Caco-2 (cell line): ENCODE results near the gene ROS1. TPM values are rescaled to one million over a fixed set of nuclear protein-coding genes. Genes with fewer than 3 reads are reported as not detected.

Source experiments
- BruUV-seq: library from RNA; stranded (reverse); fragments of 400-500 nt; replicated peaks from 2 replicates; lab custom pipeline; 2021; lab: Mats Ljungman, UMichigan
- CTCF ChIA-PET: fragments of 300-600 bp; sonication (Branson Sonifier 250); formaldehyde crosslinking; loops from one replicate; lab custom pipeline; 2022; ENCODE audit warnings: antibody characterized with exemption; lab: Charles Lee
- POLR2A ChIA-PET: fragments of 300-600 bp; sonication (Branson Sonifier 250); formaldehyde crosslinking; loops from one replicate; lab custom pipeline; 2022; ENCODE audit warnings: antibody characterized with exemption; lab: Charles Lee
- DNase-seq, 2 experiments: peaks; one replicate each; pipeline versions ENCODE4 v3.0.0 to v3.0.0-alpha.2; 2020 to 2022
- H3K27me3 ChIP-seq: replicated peaks from 2 replicates; pipeline ENCODE4 v1.6.0; 2011; ENCODE audit warnings: low read length; ENCODE audit not compliant: control insufficient read depth, insufficient read depth
- H3K36me3 ChIP-seq: 2 replicates; pipeline ENCODE4 v1.5.1; 2011; ENCODE audit warnings: low read length; ENCODE audit not compliant: control insufficient read depth, insufficient read depth
- H3K4me1 ChIP-seq: fragments of 250-450 bp; sonication (Bioruptor Pico); 2 replicates; pipeline ENCODE4 v1.5.1; 2020; ENCODE audit warnings: mild to moderate bottlenecking
- H3K4me3 ChIP-seq: 2 replicates; pipeline ENCODE4 v1.5.1; 2011; ENCODE audit warnings: low read depth, mild to moderate bottlenecking, control low read depth, low read length
- H3K9me3 ChIP-seq: fragments of 250-450 bp; sonication (Bioruptor Pico); 2 replicates; pipeline ENCODE4 v1.5.1; 2020; ENCODE audit warnings: mild to moderate bottlenecking, moderate library complexity
- H3K27ac Mint-ChIP-seq: one replicate; pipeline ENCODE4 v1.8.0; 2022; ENCODE audit warnings: mixed read lengths; ENCODE audit not compliant: unreplicated experiment
- H3K27me3 Mint-ChIP-seq: one replicate; pipeline ENCODE4 v1.8.0; 2022; ENCODE audit warnings: mixed read lengths; ENCODE audit not compliant: insufficient read depth, unreplicated experiment
- H3K36me3 Mint-ChIP-seq: one replicate; pipeline ENCODE4 v1.8.0; 2022; ENCODE audit warnings: mild to moderate bottlenecking, mixed read lengths; ENCODE audit not compliant: insufficient read depth, unreplicated experiment
- H3K4me1 Mint-ChIP-seq: one replicate; pipeline ENCODE4 v1.8.0; 2022; ENCODE audit warnings: low read depth, mixed read lengths; ENCODE audit not compliant: unreplicated experiment
- H3K4me3 Mint-ChIP-seq: one replicate; pipeline ENCODE4 v1.8.0; 2022; ENCODE audit warnings: mild to moderate bottlenecking, moderate library complexity, mixed read lengths; ENCODE audit not compliant: unreplicated experiment
- H3K9me3 Mint-ChIP-seq: one replicate; pipeline ENCODE4 v1.8.0; 2022; ENCODE audit warnings: mixed read lengths; ENCODE audit not compliant: unreplicated experiment
- CTCF ChIP-seq, 2 experiments: fragments of 200-600 bp in 1 of 2; IDR thresholded peaks; 1 replicate in 1 of 2; 2 replicates in 1 of 2; pipeline versions ENCODE4 v1.5.1 to v1.8.0; 2011 to 2022; ENCODE audit warnings: antibody characterized with exemption in 1 of 2, control low read depth in 1 of 2, inconsistent platforms in 1 of 2, low read depth in 1 of 2, low read length in 1 of 2, mild to moderate bottlenecking in 1 of 2, moderate library complexity in 1 of 2; ENCODE audit not compliant: insufficient read depth in 1 of 2, severe bottlenecking in 1 of 2, unreplicated experiment in 1 of 2
- intact Hi-C: fragments of 100-400 bp; cut with micrococcal nuclease; formaldehyde crosslinking; loops from one replicate; pipeline ENCODE4 v1.10.0; 2022; ENCODE audit not compliant: unreplicated experiment
- total RNA-seq: library from RNA; stranded (reverse); gene quantifications from 2 replicates; pipeline ENCODE4 v1.2.3, GENCODE V29; 2022

The ROS1 gene
- total RNA-seq, 1 experiment from 2014 or later = 0.16 TPM

- intact Hi-C loops = no loop called here
- H3K36me3 Mint-ChIP-seq = no peaks in the 10 kb centered on the region
- H3K27me3 ChIP-seq = no peaks in the 10 kb centered on the region
- no peaks in the 10 kb centered on the region for H3K4me1 Mint-ChIP-seq
- H3K27ac Mint-ChIP-seq = no peak overlapping the region
- no peak overlapping the region for H3K4me3 Mint-ChIP-seq
- H3K9me3 ChIP-seq = no peaks in the 10 kb centered on the region
- ChIA-PET CTCF (interaction anchor here (1.2 to 1.4 kb wide), 2 partner anchors 12 to 152 kb away, joined by 3 to 4 read pairs; no protein-coding TSS in a partner anchor), POLR2A (no interaction called here)
- no peaks in the 10 kb centered on the region for H3K4me1 ChIP-seq
- DNase-seq = no peak
- TF ChIP-seq CTCF (IDR thresholded peaks at IDR 0.05; ENCODE audit: insufficient read depth in 1 of 2, low read depth in 1 of 2, low read length in 1 of 2, severe bottlenecking in 1 of 2, unreplicated experiment in 1 of 2) = no peak
- H3K36me3 ChIP-seq = no peaks in the 10 kb centered on the region
- H3K27me3 Mint-ChIP-seq = peaks cover 2% of the 10 kb centered on the region
- H3K4me3 ChIP-seq = no peak overlapping the region
- no TSS peak for BruUV-seq
- no peaks in the 10 kb centered on the region for H3K9me3 Mint-ChIP-seq
Measured at GRCh38 chr6:117411474-117411873, 14.3 kb downstream of the ROS1 start.

- no peaks in the 10 kb centered on the region for H3K36me3 Mint-ChIP-seq
Measured at GRCh38 chr6:117409863-117410262, 15.9 kb downstream of the ROS1 start.

GRCh38 chr6:117409420-117409819, 16.3 kb downstream of the ROS1 start:
- no peaks in the 10 kb centered on the region for H3K36me3 Mint-ChIP-seq
- CTCF ChIA-PET = no interaction called here
- BruUV-seq = no TSS peak

More at GRCh38 chr6:117409863-117410262, 15.9 kb downstream of the ROS1 start:
- H3K4me3 Mint-ChIP-seq = no peak overlapping the region
- H3K9me3 Mint-ChIP-seq = no peaks in the 10 kb centered on the region
- Histone ChIP-seq H3K27me3 (no peaks in the 10 kb centered on the region), H3K36me3 (no peaks in the 10 kb centered on the region), H3K4me3 (no peak overlapping the region), H3K4me1 (no peaks in the 10 kb centered on the region), H3K9me3 (no peaks in the 10 kb centered on the region)
- ChIA-PET CTCF (no interaction called here), POLR2A (no interaction called here)
- peaks cover 2% of the 10 kb centered on the region for H3K27me3 Mint-ChIP-seq
- H3K4me1 Mint-ChIP-seq = no peaks in the 10 kb centered on the region
- H3K27ac Mint-ChIP-seq = no peak overlapping the region
- no TSS peak for BruUV-seq
- no peak for TF ChIP-seq CTCF (IDR thresholded peaks at IDR 0.05; ENCODE audit: insufficient read depth in 1 of 2, low read depth in 1 of 2, low read length in 1 of 2, severe bottlenecking in 1 of 2, unreplicated experiment in 1 of 2)
- intact Hi-C loops = no loop called here
- DNase-seq = no peak

More at GRCh38 chr6:117409420-117409819, 16.3 kb downstream of the ROS1 start:
- H3K4me3 Mint-ChIP-seq = no peak overlapping the region
- POLR2A ChIA-PET = no interaction called here
- Histone ChIP-seq H3K4me1 (no peaks in the 10 kb centered on the region), H3K9me3 (no peaks in the 10 kb centered on the region), H3K36me3 (no peaks in the 10 kb centered on the region), H3K27me3 (no peaks in the 10 kb centered on the region), H3K4me3 (no peak overlapping the region)
- no peaks in the 10 kb centered on the region for H3K9me3 Mint-ChIP-seq
- DNase-seq = no peak
- intact Hi-C loops = no loop called here
- no peaks in the 10 kb centered on the region for H3K4me1 Mint-ChIP-seq
- H3K27me3 Mint-ChIP-seq = peaks cover 2% of the 10 kb centered on the region
- no peak overlapping the region for H3K27ac Mint-ChIP-seq
- no peak for TF ChIP-seq CTCF (IDR thresholded peaks at IDR 0.05; ENCODE audit: insufficient read depth in 1 of 2, low read depth in 1 of 2, low read length in 1 of 2, severe bottlenecking in 1 of 2, unreplicated experiment in 1 of 2)
